GM21526 (cell line): Measurements from ENCODE around the gene NUMA1.

Experiments
- ATAC-seq: cut with Tn5 transposase; IDR thresholded peaks from one replicate; pipeline ENCODE4 v1.9.1; 2021; ENCODE audit warnings: moderate library complexity; ENCODE audit not compliant: unreplicated experiment, low FRiP score

Gene NUMA1

DNA sequence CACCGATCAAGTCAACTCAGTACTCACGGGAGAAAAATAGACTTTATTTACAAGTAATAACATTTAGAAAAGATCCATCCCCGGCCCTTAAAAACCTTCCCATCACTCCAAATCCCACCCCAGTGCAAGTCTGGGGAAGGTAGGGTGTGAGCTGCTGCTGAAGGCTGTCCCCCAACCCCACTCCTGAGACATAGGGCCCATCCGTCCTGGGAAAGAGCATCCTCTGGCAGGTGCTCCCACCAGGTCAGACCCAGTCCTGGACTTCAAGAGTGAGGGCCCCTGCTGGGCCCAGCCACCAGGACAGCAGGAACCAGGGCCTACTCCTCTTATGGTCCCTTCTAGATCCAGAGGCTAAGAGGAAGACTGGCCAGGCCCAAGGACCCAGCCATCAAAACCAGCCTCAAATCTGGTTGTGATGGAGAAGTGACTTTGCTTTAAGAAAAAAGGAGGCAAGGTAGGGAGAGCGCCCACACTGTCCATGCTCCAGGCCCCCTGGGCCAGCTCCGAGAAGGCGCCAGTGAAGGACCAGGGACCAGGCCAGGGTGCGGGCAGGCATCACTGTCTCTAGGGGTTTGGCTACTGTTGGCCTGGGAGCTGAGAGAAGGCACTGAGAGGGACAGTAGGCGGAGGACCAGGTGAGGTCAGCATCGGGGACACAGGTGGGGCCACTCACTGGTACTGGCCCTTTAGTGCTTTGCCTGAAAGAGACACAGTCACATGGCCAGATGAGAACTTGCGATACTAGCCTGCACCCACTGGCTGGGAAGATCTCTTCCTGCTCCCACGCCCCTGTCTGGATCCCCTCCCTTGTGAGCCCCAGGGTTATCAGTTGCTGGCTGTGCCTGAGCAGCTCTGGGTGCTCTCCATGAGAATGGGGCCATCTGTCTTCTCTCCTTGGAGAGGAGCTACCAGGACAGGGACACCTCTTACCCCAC, 77.2 kb downstream of the NUMA1 start:
- ATAC-seq, result no peak

DNA sequence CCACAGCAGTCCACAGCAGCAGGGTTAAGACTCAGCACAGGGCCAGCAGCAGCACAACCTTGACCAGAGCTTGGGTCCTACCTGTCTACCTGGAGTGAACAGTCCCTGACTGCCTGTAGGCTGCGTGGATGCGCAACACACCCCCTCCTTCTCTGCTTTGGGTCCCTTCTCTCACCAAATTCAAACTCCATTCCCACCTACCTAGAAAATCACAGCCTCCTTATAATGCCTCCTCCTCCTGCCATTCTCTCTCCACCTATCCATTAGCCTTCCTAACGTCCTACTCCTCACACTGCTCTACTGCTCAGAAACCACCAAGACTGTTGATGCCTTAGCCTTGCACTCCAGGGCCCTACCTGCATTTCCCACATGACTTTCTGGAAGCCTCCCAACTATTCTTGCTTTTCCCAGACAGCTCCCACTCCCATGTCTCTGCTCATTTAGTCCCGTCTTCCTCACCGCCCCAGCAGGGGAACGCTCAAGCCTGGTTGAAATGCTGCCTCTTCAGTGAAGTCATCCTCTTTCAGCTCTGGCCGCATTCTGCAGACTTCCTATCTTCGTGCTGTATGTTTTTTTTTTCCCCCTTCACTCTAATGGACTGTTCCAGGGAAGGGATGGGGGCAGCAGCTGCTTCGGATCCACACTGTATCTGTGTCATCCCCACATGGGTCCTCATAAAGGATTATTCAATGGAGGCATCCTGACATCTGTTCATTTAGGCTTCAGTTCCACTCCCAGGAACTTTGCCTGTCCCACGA, 78.3 kb downstream of the NUMA1 start:
- ATAC-seq, result no peak

DNA sequence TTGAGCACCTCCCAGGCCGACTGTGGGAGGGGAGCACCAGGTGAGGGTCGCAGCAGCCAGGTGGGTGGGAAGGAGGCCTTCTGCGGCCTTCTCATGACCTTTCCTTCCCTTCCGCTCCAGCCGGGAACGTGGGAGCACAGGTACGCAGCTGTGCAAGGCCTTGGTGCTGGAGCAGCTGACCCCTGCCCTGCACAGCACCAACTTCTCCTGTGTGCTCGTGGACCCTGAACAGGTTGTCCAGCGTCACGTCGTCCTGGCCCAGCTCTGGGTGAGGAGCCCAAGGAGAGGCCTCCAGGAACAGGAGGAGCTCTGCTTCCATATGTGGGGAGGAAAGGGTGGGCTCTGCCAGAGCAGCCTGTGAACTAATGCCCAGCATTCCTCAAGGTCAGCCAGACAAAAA, 79.1 kb downstream of the NUMA1 start:
- ATAC-seq, result no peak

DNA sequence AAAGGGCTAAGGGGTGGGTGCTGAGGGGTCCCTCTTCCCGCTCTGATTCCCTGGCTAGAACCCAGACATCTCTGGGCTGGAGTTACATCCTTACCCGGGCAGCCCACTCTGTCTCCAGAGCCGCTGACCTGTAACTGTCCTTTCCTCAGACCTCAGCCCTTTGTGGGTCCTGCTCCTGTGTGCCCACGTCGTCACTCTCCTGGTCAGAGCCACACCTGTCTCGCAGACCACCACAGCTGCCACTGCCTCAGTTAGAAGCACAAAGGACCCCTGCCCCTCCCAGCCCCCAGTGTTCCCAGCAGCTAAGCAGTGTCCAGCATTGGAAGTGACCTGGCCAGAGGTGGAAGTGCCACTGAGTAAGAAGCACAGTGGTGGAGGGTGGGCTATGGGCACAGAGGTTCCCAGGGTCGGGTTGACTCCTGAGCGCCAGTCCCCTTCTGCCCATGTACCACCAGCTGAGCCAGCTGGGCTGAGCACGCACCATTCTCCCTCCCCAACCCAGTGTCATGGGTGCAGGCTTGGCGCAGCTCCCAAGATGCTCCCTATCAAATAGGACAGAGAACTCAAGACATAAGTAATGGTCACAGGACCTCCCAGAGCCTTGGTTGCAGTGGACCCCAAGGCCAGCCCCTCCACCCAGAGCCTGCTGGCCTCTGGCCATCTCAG, 80.0 kb downstream of the NUMA1 start:
- no peak for ATAC-seq

DNA sequence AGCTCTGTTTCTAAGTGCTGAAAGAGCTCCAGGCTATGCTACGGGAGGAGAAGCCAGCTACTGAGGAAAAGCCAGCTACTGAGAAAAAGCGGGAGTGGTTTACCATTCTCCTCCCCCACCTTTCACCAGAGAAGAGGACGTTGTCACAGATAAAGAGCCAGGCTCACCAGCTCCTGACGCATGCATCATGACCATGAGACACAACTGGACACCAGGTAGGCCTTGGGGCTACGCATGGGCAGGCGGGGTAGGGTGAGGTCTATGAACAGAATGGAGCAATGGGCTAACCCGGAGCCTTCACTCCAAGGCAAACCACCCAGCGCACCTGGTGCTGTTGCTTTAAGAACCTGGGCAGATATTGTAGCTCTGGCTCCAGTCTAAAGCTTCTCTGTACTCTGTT, 80.5 kb downstream of the NUMA1 start:
- no peak for ATAC-seq

DNA sequence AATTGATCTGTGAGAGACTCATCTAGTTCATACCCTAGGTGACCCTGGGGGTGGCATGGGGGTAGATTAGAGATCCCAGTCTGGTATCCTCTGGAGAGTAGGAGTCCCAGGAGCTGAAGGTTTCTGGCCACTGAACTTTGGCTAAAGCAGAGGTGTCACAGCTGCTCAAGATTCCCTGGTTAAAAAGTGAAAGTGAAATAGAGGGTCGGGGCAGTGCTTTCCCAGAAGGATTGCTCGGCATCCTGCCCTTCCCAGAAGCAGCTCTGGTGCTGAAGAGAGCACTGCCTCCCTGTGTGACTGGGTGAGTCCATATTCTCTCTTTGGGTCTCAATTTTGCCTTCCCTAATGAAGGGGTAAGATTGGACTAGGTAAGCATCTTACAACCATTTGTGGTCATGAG, 81.0 kb downstream of the NUMA1 start:
- ATAC-seq, result no peak

DNA sequence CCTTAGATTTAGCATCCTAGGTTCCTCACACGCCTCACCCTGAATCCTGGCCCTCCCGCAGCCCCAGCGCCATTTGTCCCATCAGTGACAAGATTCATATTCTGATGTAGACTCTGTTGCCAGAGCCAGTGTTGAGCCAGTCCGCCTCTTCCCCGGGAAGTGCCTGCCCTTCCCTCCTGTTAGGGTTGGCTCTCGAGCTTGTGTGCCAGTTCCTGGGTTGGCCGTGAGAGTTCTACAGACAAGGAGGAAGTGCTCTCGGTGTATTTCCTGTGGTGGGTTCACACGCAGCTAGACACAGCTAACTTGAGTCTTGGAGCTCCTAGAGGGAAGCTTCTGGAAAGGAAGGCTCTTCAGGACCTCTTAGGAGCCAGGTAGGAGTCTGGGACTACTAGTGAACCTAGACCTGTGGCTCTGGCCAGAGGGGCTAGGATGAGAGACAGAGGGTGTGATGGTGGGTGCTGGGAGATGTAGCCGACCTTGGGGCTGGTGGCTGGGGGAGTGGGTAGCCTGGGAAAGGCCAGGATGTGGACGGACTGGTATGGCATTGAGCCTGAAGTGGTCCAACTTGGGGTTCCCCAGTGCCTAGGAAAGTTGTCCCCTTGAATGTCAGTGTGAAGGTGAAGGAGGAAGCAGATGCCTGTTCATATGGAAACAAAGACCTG, 81.6 kb downstream of the NUMA1 start, which contains the start of gene IL18BP:
Gene IL18BP, plus strand, starts transcription at position 261 of the 662 bp plus-strand sequence. CDS start 1,076 bp downstream, outside the sequence.
- no peak for ATAC-seq

DNA sequence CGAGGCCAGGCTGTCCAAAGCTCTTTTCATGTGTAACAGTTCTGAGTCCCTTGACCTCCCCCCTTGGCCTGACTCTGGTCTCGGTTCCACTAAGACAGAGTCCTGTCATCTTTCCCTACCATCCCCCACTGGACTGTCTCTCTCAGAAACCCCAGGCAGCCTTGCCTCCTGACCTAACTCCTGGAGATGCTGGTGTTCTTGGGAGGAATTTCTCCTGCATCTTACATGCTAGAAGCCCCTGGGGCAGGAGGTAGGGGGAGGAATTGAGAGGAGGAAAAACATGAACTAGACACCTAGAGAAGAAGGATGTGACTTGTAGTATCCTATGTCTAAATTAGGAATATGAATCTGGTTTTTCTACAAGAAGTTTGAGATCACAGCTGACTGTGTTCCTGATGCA, 82.3 kb downstream of the NUMA1 start:
- no peak for ATAC-seq

DNA sequence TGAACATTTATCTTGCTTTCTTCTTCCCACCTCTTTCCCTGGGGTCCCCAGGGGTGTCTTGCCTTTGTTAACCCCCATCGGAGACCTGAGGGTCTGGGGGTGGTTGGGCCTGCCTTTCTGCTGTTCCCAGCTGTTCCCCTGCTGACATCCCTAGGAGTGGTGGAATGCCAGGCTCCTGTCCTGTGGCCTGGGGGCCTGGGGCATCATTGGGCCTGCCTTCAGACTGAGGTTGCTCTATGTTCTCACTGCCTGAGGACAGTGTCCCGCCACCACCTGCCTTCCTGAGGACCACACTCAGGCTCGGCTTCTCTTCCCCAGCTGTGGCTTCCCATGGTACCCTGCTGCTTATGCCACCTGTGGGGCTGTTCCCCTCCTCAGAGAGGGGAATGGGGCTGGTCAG, 82.7 kb downstream of the NUMA1 start:
- ATAC-seq, result no peak

DNA sequence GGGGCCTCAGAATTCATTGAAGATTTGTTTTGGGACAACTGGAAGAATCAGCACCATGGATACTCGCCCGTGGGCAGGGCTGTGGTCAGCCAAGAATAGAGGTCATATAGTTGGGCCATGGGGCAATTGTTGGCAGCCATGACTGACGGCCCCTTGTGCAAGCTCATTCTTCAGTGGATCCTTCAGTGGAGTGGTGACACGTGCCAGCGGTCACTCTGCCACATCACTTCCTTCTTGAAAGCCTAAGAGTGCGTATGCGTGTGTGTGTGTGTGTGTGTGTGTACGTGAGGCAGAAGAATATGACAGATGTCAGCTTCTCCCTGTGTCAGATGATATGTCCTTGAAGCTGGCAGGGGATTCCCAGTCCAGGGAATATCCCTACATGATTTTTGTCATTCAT, 83.4 kb downstream of the NUMA1 start:
- ATAC-seq, result no peak

DNA sequence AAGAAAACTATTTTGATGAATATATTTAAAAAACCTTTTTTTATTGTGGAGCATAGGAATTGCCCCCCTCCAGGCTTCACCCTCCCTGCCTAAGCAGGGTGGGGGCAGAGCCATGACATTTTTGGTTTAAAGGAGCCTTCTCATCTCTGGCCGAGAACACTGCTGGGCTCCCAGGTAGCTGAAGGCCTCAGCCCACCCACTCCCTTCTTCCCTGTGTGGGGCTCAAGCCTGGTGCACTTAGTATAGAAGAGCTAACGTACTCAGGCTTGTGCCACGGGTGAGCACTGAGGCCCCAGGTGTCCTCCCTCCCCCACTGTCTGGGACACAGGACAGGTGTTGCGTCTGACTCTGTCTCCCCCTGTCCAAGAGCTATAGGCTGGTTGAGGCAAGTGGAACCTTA, 83.8 kb downstream of the NUMA1 start:
- no peak for ATAC-seq

DNA sequence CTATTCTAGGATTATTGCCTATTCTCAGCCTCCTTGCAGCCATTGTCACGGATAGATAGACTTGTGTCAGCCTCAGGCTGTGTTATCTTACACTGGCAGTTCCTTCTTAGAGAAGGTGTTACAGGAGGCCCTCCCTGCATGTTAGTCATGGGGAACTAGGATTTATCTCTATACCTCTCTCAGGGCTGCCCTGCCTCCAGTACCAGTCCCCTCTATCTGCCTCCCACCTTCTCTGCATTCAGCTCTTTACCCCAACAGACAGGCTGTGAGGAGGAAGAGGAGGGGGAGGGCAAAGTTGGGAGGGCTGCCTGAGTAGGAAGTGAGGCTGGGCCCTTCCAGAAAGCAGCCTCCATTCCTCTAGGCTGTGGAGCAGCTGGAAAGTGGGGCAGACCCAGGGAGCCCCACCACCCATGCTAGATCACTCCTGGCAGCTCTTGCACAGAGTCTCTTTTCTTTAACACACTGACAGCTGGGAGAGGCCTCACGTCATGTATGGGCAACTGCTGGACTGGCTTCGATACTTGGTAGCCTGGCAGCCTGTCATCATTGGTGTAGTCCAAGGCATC, 84.5 kb downstream of the NUMA1 start:
- no peak for ATAC-seq

DNA sequence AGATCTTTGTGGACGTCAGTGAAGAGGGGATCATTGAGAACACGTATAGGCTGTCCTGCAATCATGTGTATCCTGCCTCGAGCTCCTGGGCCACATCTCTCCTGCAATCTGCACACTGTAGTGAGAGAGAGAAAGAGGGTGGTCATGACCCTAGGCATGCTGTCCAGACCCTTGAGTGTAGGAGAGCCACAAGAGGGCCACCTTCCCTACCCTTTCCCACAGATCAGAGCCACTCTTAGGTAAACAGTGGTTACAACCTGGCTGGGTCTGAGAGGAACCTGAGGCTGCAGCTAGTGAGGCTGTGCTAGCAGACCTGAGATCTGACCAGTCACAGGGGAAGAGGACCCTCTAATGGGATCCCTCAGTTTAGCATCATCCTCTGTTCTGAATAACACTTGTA, 85.6 kb downstream of the NUMA1 start:
- no peak for ATAC-seq

DNA sequence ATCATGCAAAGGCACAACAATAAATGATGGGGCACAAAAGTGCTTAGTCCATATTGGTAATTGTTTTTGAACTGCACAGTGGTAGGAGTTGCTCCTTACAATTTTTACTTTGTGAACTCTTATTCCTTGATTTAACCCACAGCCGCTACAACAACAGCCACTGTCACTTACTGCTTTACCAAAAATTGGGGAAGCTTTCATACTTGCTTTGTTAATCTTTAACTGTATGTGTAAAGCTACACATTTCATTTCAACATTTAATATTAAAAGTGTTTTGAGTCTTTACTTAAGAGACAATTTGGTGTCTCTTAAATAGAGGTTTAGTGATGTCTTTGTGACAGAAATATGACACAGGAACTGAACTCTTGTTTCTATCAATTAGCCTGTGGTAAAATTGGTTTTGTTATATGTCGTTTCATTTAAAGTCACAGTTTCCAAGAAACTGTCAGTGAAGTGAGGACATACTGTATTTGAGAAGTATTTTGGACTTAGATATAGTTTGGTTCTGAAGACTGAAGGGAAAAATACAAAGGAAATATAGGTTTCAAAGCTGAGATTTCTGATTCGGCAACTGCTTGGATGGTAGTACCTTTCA, 88.1 kb downstream of the NUMA1 start:
- ATAC-seq, result no peak

DNA sequence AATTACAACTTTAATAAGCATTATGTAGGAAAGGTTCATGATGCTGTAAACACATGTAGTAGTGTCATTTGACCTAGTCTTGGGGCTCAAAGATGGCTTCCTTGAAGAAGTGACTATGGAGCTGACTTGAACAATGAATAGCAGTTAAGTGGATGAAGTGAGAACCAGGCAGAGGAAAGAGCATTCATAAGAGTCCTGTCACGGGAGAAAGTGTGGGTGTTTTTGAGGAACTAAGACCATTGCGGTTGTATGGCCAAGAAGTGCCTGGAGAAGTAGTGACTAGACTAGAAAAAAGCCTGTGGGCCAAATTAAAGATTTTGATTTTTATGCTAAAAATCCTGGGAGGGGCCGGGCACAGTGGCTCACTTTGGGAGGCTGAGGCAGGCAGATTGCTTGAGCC, 88.8 kb downstream of the NUMA1 start:
- ATAC-seq, result peak; percentile 57

DNA sequence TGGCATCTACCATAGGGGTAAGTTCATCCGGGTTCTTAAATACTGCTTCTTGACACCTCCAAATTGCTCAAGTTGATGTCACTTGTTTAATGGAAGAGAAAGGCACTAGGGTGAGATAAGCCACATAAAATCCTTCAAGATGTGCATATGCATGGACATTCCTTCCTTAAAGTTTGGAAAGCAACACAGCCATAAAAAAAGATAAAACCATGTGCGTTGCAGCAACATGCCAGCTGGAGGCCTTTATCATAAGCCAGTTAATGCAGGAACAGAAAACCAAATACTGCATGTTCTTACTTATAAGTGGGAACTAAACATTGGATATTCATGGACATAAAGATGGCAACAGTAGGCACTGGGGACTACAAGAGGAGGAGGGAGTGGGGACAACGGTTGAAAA, 89.6 kb downstream of the NUMA1 start:
- no peak for ATAC-seq

DNA sequence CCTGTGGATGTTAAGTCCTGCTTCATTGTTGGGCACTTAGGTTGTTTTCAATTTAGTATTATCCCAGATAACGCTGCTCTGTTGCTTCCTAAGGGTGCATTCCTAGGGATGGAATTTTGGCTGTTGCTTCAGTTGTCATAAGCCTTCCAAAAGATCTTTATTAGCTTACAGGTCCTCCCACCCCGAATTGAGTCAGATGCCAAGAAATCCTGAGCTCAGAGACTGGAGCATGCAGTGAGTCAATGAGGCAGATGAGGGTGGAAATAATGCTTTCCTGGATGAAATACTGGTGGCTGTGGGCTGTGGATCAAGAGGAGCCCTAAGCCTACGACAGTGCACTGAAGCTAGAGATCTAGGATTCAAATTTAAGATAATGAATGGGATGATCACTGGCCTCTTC, 92.3 kb downstream of the NUMA1 start:
- no peak for ATAC-seq

DNA sequence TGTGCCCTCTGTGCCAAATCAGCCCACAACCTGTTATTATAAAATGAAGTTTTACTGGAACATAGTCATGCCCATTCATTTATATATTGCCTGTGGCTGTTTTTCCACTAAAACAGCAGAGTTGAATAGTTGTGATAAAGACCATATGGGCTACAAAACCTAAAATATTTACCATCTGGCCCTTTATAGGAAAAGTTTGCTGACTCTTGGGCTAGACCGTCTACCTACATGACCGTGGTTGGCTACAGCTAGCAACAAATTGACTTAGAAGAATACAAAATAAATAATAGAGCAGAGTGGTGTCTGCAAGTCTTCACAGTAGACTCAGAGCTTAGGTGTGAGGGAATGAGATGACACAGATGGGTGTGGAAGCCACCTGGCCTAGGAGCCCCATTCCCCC, 92.8 kb downstream of the NUMA1 start:
- no peak for ATAC-seq

DNA sequence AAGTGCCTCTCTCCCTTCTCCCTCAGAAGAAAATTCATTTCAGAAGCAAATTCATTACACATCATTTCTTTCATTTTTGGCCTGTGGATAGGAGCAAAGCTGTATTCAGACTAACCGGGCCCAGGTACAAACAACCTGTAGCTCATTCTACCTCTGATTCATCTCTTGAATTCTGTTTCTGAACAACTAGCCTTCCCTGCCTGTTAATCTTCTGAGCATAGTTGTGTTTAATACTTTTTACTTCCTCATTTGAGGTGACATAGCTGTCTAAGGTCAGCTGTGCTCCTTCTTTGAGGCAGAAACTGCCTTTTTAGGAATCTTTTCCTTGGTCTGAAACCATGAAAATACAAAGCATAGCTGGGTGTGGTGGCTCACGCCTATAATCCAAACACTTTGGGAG, 94.2 kb downstream of the NUMA1 start:
- no peak for ATAC-seq

DNA sequence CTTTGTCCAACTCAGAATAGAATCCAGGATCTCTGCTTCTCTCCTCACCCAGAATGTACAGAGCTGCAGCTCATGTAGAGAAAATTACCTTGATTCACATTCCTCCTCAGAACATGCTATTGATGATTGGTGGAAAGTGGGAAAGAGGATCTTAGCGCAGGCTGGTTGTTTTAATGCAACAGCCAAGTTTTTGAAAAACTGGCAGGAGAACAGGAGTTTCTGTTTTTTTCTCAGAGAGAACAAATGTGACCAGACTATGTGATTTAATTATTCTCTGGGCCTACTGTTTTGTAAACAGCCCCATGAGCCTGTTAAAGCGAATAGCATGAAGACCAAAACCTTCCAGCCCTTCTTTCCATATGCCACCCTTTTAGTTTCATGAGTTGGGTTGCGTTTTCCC, 100.7 kb downstream of the NUMA1 start:
- no peak for ATAC-seq
